Posterior cingulate gyrus (tissue), 11 donors: ENCODE results near the gene WFDC10B.
"Not testable (repeated sequence)": the region's sequence is repeated elsewhere in the genome, so short reads cannot be mapped to it uniquely, and the experiment has no call there.

Experiments used
- DNase-seq, 10 donors: peaks; one replicate each; pipeline versions ENCODE4 v3.0.0 to v3.0.0-alpha.2; 2020 to 2021; ENCODE audit warnings: mixed read lengths in 3 of 10
- intact Hi-C: fragments of 100-400 bp; cut with DNase I; formaldehyde crosslinking; loops from one replicate; pipeline ENCODE4 v1.15.1; 2023

Gene WFDC10B

GRCh38 chr20:45704969-45705637 is at the start of gene WFDC10B:
Gene WFDC10B, minus strand, starts transcription at chr20:45705019. Its CDS starts 19,027 bp downstream, at chr20:45685992.
- no peak for DNase-seq
- intact Hi-C loops: no loop called here

GRCh38 chr20:45752746-45753145 is 47.9 kb upstream of the WFDC10B start:
- DNase-seq: no peak
- intact Hi-C loops: no loop called here

GRCh38 chr20:45751721-45752120 is 46.9 kb upstream of the WFDC10B start:
- intact Hi-C loops: no loop called here
- no peak for DNase-seq

GRCh38 chr20:45745015-45745414 is 40.2 kb upstream of the WFDC10B start:
- intact Hi-C loops: no loop called here

GRCh38 chr20:45742596-45742995 is 37.8 kb upstream of the WFDC10B start:
- no peak for DNase-seq
- intact Hi-C loops: no loop called here

More at GRCh38 chr20:45745015-45745414, 40.2 kb upstream of the WFDC10B start:
- DNase-seq: no peak

GRCh38 chr20:45735988-45736387 is 31.2 kb upstream of the WFDC10B start:
- intact Hi-C loops: no loop called here
- DNase-seq: peak in 1 of 10 donors; percentile 78

GRCh38 chr20:45735552-45735951 is 30.7 kb upstream of the WFDC10B start:
- DNase-seq: peak in 1 of 10 donors; percentile 69
- intact Hi-C loops: no loop called here

- no peak for DNase-seq
- intact Hi-C loops: no loop called here
These were observed 27.4 kb upstream of the WFDC10B start for GRCh38 chr20:45732199-45732598.

- intact Hi-C loops: no loop called here
- DNase-seq: no peak
These were observed 22.2 kb upstream of the WFDC10B start for GRCh38 chr20:45727044-45727443.

- no peak for DNase-seq
- intact Hi-C loops: no loop called here
These were observed 20.3 kb upstream of the WFDC10B start for GRCh38 chr20:45725134-45725533.

GRCh38 chr20:45722047-45722446 is 17.2 kb upstream of the WFDC10B start, which contains the start of gene SPINT4:
Gene SPINT4, plus strand, starts transcription at chr20:45722347. Its CDS starts 21 bp downstream, at chr20:45722368.
- intact Hi-C loops: no loop called here
- no peak for DNase-seq

- DNase-seq, intact Hi-C loops: not testable (repeated sequence)
These were observed 11.4 kb upstream of the WFDC10B start for GRCh38 chr20:45716141-45716688.

- intact Hi-C loops: no loop called here
- no peak for DNase-seq
These were observed 2.9 kb downstream of the WFDC10B start, which contains the start of gene WFDC13 for GRCh38 chr20:45701873-45702272. Gene WFDC13, plus strand, starts transcription at chr20:45702038. Its CDS starts 86 bp downstream, at chr20:45702124.

GRCh38 chr20:45701104-45701503 is 3.7 kb downstream of the WFDC10B start:
- intact Hi-C loops: no loop called here
- DNase-seq: no peak

- DNase-seq: no peak
- intact Hi-C loops: no loop called here
These were observed 9.3 kb downstream of the WFDC10B start for GRCh38 chr20:45695496-45695895.

GRCh38 chr20:45693346-45693745 is 11.5 kb downstream of the WFDC10B start:
- intact Hi-C loops: not testable (repeated sequence)

GRCh38 chr20:45685896-45686295 is 18.9 kb downstream of the WFDC10B start:
- intact Hi-C loops: no loop called here
- DNase-seq: peak in 1 of 10 donors; percentile 52

More at GRCh38 chr20:45693346-45693745, 11.5 kb downstream of the WFDC10B start:
- peak in 1 of 10 donors; percentile 52 for DNase-seq

GRCh38 chr20:45679650-45680049 is 25.2 kb downstream of the WFDC10B start:
- intact Hi-C loops: no loop called here

GRCh38 chr20:45672765-45673164 is 32.1 kb downstream of the WFDC10B start:
- no peak for DNase-seq
- intact Hi-C loops: no loop called here

More at GRCh38 chr20:45679650-45680049, 25.2 kb downstream of the WFDC10B start:
- DNase-seq: no peak

GRCh38 chr20:45670139-45670538 is 34.7 kb downstream of the WFDC10B start, which contains the start of gene WFDC11:
Gene WFDC11, minus strand, starts transcription at chr20:45670239. Its CDS starts 19,639 bp downstream, at chr20:45650600.
- intact Hi-C loops: no loop called here
- DNase-seq: no peak

GRCh38 chr20:45657038-45657437 is 47.8 kb downstream of the WFDC10B start:
- intact Hi-C loops, DNase-seq: not testable (repeated sequence)

GRCh38 chr20:45651726-45652125 is 53.1 kb downstream of the WFDC10B start:
- peak in 1 of 10 donors; percentile 35 for DNase-seq
- intact Hi-C loops: not testable (repeated sequence)
